GM19372 (cell line): Measurements from ENCODE around the gene PRAME.
"Not testable (repeated sequence)": the region's sequence is repeated elsewhere in the genome, so short reads cannot be mapped to it uniquely, and the experiment has no call there.

Experiments used
- ATAC-seq: cut with Tn5 transposase; IDR thresholded peaks from one replicate; pipeline ENCODE4 v1.9.1; 2021; ENCODE audit warnings: mild to moderate bottlenecking, low read depth, moderate library complexity; ENCODE audit not compliant: unreplicated experiment

Gene PRAME

DNA sequence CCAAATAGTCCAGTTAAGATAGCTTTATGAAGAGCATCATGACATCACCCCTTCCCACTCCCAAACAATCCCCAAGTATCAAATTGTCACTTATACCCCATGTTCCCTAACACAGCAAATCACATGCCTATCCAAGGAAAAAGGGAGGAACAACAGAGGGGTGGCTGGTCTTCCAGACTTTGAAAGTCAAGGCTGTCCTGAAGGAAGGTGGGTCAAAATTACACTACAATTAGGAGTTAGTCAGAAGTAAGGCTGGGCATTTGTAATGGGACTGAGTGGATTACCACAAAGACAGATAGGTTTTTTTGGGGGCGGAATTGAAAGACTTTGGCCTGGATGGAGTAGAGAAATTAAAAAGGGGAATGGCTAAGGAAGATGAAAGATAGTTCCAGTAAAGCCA, 5.9 kb downstream of the PRAME start:
- no peak for ATAC-seq

DNA sequence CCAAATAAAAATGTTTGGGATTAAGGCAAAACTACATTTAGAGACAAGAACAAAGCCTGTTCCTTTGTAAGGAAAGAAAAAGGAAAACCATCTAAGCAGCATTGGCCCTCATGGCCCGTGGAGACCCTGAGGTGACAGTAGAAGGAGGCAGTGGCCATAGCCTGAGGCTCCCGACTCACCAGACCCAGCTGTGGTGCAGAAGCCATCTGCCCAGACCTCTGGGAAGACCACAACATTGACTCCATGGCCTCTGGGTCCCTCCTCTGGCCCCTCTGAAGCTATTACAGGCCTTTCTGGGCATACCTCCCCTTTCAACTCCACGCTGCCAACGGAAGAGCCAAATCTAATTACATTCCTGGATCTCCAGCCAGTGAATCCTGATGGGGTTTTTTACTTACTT, 6.4 kb downstream of the PRAME start:
- ATAC-seq, result no peak

DNA sequence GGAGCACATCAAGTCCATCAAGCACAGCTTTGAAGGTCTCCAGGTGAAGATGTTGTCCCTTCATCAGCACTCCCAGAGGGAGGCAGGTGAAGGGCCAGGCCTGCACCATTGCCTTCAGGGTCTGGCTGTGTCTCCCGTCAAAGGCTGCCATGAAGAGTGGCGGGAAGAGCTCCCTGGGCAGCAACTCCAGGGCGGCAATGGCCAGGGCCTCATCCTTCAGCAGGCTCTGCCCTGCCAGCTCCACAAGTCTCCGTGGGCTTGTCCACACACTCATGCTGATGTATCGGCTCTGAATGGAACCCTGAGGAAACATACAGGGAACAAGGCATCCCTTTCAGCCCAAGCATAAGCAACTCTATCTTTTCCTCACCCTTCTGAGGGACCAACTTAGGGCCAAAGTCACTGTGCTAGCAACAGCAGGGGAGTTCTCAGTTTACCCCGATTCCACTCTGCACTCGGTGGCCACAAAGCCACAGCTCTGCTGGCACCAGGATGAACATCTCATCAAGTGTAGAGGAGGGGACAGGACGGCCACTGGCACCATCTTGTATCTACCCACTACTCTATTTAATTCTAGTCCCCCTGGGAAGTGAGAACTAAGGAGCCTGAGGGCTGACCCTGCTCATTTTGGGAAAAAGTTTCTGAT, 8.2 kb downstream of the PRAME start:
- no peak for ATAC-seq

DNA sequence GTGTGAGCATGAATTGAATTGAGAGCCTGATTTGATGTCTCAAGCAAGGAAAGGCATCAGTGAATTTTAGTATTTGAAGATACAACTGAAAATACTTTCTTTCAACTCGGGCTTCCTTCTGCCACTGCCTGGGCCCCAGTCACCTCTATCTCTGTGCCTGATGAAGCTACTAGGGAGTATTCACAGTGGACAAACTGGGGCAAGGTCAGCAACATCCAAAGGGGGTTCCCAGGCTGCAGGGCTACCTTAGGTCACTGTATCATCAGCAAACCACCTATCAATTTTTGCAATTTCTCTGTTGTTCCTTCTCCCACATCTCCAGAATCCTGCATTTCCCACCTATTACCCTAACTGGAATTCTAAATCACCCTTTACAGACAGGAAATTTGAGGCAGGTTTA, 10.2 kb downstream of the PRAME start:
- no peak for ATAC-seq

DNA sequence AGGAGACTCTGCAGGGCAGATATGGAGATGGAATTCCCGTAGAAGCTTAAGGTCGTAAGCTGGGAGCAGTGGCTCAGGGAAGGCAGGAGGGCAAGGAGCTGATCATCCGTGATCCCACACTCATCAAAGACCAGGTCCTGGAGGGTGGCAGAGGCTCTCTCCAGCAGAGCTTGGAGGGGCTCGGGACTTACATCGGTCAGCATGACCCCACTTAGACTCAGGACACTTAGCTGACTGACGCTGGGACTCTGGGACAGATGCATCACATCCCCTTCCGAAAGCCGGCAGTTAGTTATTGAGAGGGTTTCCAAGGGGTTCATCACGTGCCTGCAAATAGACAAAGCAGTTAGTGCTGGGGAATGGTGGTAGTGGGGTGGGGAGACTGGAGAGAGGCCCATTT, 10.7 kb downstream of the PRAME start:
- ATAC-seq, result no peak

DNA sequence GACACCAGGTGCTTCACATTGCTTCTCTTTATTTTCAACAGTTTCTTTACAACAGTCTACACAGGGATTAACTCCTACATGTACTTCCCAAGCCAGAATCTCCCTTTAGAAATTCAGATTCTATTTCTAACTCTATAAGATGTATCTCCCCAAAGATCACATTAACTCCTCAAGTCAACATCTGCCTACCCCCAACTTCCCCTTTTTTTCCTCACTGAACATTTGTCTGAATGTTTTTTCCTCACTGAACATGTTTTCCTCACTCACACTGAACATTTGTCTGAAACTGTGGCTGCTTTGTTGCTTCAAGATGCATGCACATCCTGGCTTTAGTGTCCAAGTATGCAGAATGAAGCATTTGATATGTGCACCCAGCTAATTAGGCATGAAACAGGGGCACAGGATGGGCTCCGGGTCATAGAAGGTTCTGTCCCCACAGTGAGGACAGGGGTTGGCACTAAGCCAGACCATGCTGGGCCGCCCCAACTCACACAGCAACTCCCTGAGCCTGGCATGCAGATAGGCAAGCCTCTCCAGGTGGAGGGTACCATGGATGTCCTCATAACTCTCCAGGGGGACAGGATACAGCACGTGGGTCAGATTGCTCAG, 11.3 kb downstream of the PRAME start:
- no peak for ATAC-seq

DNA sequence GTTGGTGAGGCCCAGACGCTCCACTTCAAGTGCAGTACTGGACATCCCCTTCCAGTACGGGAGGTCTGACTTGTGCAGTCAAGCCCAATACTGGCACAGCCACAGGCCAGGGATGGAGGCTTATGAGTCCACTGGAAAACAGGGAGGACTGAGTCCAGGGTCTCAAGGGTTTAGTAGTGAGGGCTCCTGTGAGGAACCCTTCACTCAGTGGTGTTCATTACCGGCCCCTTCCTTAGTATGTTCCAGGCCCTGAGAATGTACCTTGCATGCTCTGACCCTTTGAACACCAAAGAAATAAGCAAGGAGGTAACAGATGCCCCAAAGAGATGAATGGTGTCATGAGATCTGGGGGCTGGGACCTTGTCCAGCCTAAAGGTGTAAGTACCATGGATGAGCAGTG, 11.8 kb downstream of the PRAME start:
- no peak for ATAC-seq

DNA sequence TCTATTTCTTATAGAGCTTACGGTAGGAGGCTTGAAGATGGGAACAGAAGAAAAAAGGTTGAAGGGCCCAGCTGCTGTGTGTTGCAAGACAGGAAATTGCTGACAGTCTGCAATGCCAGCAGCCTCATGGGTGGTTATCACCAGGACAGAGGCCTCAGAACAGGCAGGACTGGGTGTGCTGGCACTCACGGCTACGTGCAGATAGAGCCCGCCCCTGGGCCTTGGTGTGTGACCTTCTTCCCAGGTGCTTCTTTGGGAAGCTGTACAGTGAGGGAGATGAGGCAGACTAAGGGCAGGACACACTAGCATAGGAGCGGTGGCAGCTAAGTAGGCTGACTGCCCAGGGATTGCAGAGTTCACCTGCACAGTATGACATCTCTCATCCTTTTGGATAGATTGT, 12.6 kb downstream of the PRAME start:
- ATAC-seq, result no peak

DNA sequence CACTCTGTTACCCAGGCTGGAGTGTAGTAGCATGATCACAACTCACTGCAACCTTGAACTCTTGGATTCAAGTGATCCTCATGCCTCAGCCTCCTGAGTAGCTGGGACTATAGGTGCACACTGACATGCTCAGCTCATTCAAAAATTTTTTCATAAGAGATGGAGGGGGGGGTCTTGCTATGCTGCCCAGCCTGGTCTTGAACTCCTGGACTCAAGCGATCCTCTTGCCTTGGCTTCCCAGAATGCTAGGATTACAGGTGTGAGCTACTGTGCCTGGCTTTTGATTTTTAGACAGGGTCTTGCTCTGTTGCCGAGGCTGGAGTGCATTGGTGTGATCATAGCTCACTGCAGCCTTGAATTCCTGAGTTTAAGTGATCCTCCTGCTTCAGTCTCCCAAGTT, 14.0 kb downstream of the PRAME start:
- ATAC-seq, result no peak

DNA sequence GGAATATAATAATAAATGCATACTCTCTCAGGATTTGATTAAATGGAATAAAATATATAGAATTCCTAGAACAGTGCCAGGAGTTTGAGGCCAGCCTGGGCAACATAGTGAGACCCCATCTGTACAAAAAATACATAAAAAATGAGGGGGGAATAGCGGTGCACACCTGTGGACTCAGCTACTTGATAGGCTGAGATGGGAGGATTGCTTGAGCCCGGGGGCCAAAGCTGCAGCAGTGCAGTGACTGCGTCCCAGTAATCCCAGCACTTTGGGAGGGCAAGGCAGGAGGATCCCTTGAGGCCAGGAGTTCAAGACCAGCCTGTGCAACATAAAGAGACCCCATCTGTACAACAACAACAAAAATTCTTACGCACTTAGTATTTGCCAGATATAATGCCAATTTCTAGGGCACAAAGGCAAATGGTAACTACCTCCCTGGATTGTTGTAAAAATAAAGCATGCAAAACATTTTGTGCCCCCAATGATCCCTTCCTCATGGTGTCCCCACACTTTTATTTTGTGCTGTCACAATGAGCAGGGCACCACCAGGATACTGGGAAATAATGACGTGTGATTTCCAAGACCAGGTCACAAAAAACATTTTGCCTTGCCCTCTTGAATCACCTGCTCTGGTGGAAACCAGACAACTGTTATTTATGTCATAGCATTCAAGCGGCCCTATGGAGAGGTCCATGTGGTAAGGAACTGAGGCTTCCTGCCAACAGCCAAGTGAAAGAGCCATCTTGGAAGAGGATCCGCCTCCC, 20.7 kb downstream of the PRAME start:
- ATAC-seq, result no peak

DNA sequence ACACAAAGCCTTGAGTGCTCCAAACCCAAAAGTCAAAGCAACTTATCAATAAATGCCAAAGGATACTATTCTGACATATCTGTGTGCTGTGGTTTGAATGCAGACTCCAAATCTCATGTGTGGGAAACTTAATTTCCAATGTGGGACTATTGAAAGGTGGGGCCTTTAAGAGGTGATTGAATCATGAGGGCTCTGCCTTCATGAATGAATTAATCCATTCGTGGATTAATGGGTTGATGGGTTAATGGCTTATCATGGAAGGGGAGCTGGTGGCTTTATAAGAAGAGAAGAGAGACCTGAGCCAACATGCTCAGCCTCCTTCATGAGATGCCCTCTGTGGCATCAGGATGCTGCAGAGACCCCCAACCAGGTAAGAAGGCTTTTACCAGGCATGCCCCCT, 22.1 kb downstream of the PRAME start:
- ATAC-seq, result no peak

DNA sequence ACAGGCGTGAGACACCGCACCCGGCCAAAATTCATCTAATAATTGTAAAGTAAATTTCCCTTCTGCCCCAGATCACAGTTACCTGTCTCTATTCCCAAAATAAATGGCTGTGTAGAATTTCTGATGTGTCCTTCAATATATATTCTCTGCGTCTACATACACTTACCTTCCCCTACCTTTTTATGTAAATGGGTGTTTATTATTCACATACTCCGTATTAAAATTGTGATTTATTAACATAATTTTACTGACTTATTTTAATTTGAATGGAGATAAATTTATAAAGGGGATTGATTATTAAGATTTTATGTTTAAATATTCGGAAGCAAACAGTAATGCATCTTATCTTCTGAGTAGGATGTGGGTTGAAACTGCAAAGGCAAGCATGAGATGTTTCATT, 22.6 kb downstream of the PRAME start:
- no peak for ATAC-seq

DNA sequence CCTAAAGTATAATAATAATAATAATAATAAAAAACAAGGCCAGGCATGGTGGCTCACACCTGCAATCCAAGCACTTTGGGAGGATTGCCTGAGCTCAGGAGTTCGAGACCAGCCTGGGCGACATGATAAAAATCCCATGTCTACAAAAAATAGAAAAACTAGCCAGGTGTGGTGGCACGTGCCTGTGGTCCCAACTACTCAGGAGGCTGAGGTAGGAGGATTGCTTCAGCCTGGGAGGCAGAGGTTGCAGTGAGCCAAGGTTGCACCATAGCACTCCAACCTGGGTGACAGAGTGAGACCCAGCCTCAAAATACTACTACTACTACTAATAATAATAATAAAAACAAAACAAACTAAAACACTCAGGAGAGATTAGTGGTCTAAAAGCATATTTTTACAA, 23.4 kb downstream of the PRAME start:
- no peak for ATAC-seq

DNA sequence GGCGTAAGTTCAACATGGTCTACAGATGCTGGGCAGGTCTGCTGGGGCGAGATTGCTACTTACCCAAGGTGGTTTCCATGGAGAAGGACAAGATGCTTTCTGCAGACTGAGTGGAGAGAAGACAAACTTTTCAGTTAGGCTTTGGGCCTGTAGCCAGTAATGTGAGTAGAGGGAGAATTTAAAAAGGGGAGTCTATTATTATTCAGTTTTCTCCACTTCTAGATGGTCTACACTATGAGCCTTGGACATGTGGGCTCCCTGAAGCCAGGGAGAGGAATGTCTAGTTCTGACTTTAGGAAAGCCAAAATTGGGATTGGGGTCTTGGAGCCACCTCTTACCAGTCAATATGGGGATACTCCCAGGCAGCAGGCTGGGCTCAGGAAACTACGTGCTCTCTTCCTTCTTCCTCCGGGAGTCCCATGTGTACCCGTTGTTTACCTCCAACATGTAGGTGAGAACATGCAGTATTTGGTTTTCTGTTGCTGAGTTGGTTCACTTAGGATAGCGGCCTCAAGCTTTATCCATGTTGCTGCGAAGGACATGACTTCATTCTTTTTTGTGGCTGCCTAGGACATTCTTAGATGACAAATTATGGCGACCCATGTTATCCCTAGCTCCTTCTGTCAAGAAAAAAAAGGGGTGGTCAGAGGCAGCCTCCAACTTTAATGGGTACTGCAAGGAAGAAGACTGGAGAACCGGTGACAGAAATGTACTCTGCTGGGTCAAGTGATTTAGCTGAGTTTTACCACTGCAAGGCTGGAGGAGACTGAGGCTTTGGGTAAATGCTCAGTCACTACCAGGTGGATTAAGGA, 24.3 kb downstream of the PRAME start:
- ATAC-seq, result no peak

DNA sequence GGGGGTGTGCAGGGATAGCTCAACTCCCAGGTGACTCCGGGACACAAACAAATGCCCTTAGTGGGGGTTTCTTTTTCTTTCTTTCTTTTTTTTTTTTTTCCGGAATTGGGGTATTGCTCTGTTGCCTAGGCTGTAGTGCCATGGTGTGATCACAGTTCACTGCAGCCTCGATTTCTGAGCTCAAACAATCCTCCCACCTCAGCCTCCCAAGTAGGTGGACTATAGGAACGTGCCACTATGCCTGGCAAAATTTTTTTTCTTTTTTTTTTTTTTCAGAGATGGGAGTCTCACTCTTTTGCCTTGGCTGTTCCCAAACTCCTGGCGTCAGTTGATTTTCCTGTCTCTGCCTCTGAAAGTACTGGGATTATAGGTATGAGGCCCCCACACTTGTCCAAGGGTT, 25.2 kb downstream of the PRAME start:
- no peak for ATAC-seq

DNA sequence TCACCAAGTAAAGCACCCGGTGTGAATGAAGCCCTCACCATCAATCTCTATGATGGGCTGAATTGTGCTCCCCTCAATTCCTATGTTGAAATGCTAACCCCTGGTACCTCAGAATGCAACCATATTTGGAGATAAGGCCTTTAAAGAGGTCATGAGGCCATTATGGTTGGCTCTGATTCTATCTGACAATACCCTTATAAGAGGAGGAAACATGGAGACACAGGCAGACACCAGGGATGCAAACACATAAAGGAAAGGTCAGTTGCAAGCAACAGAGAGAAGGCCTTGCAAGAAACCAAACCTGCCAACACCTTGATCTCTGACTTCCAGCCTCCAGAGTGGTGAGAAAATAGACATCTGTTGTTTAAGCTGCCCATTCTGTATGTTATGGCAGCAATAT, 25.6 kb downstream of the PRAME start:
- ATAC-seq, result no peak

DNA sequence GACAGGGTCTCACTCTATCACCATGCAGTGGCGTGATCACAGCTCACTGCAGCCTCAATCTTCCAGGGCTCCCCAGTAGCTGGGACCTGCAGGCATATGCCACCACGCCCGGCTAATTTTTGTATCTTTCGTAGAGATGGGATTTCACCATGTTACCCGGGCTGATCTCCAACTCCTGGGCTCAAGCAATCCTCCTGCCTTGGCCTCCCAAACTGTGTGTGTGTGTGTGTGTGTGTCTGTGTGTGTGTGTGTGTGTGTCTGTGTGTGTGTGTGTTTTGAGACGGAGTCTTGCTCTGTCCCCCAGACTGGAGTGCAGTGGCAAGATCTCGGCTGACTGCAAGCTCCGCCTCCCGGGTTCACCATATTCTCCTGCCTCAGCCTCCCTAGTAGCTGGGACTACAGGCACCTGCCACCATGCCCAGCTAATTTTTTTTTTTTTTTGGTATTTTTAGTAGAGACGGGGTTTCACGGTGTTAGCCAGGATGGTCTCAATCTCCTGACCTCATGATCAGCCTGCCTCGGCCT, 26.5 kb downstream of the PRAME start:
- ATAC-seq, result not testable (repeated sequence)

DNA sequence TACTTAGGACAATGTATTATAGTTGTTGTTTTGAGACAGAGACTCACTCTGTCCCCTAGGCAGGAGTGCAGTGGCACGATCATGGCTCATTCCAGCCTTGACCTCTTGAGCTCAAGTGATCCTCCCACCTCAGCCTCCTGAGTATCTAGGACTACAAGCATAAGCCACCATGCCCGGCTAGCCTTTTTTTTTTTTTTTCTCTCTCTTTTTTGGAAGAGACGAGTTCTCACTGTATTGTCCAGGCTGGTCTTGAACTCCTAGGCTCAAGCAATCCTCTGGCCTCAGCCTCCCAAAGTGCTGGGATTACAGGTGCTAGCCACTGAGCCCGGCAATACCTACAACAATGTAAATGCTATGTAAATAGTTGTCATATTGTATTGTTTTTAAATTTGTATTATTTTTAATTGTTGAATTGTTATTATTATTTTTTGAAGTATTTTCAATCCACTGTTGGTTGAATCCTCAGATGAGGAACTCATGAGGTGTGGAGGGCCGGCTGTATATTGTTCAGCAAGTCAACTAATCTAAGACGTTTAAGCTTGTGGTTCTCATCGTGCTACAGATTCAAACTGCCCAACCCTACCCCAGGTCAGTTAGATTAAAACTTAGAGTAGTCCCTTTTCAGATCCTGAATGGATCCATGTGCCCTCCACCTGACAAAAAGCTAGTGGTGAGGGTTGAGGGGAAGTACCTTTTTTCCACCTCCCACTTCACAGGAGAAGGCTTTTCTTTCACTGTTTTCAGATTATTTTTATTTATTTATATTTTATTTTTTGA, 27.1 kb downstream of the PRAME start:
- no peak for ATAC-seq

DNA sequence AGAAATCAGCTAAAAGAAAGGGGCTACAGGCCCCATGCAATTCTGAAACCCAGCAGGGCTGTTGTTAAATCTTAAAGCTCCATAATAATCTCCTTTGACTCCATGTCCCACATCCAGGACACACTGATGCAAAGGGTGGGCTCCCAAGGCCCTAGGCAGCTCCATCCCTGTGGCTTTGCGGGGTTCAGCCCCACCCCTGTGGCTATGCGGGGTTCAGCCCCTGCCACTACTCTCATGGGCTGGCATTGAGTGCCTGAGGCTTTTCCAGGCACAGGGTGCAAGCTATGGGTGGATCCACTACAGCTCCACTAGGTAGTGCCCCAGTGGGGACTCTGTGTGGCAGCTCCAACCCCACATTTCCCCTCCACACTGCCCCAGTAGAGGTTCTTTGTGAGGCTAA, 30.3 kb downstream of the PRAME start:
- no peak for ATAC-seq

DNA sequence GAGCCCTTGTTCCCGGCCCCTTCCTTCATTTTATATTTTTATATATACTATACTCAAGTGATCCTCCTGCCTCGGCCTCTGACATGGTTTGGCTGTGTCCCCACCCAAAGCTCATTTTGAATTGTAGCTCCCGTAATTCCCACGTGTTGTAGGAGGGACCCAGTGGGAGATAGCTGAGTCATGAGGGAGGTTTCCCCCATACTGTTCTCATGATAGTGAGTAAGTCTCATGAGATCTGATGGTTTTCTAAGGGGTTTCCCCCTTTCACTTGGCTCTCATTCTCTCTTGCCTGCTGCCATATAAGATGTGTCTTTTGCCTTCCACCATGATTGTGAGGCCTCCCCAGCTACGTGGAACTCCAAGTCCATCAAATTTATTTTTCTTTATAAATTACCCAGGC, 31.8 kb downstream of the PRAME start:
- no peak for ATAC-seq
